Activated T-helper 1 cell treated with anti-CD3 and anti-CD28 coated beads, Interleukin-12 subunit alpha, Interleukin-12 subunit beta, Interleukin-2, Interleukin-4 antibody, amounts not matched to agents 30 ng/mL and 10 ng/mL and 1 ng/mL, durations not matched to agents 14 hours and 24 hours and 36 hours (primary cell): ENCODE data around the gene SPPL2A. TPM values are rescaled to one million over a fixed set of nuclear protein-coding genes. Genes with fewer than 3 reads are reported as not detected.

Source experiments
- DNase-seq: peaks from one replicate; pipeline ENCODE4 v3.0.0; 2021; ENCODE audit warnings: low spot score
- H3K27ac Mint-ChIP-seq: one replicate; pipeline ENCODE4 v1.8.0; 2021; ENCODE audit warnings: mild to moderate bottlenecking, mixed read lengths
- H3K27me3 Mint-ChIP-seq: one replicate; pipeline ENCODE4 v1.8.0; 2022; ENCODE audit warnings: mild to moderate bottlenecking, moderate library complexity, mixed read lengths; ENCODE audit not compliant: insufficient read depth
- H3K36me3 Mint-ChIP-seq: one replicate; pipeline ENCODE4 v1.8.0; 2021; ENCODE audit warnings: low read depth, mixed read lengths
- H3K4me1 Mint-ChIP-seq: one replicate; pipeline ENCODE4 v1.8.0; 2021; ENCODE audit warnings: low read depth, mixed read lengths
- H3K4me3 Mint-ChIP-seq: one replicate; pipeline ENCODE4 v1.8.0; 2021; ENCODE audit warnings: mild to moderate bottlenecking, moderate library complexity, mixed read lengths
- H3K9me3 Mint-ChIP-seq: one replicate; pipeline ENCODE4 v1.8.0; 2021; ENCODE audit warnings: mixed read lengths
- intact Hi-C: fragments of 100-400 bp; cut with micrococcal nuclease; formaldehyde crosslinking; loops from one replicate; pipeline ENCODE4 v1.15.1; 2024
- total RNA-seq: library from RNA; stranded (reverse); gene quantifications from 2 replicates; pipeline ENCODE4 v1.2.3, GENCODE V29; 2022

The SPPL2A gene
- total RNA-seq, 1 donor from 2014 or later: 103 TPM

GRCh38 chr15:50751394-50751793 lies 14.1 kb downstream of the SPPL2A start:
- no peak overlapping the region for H3K4me3 Mint-ChIP-seq
- H3K36me3 Mint-ChIP-seq: peaks cover 13% of the 10 kb centered on the region
- intact Hi-C loops: no loop called here
- H3K27ac Mint-ChIP-seq: no peak overlapping the region
- peaks cover 38% of the 10 kb centered on the region for H3K4me1 Mint-ChIP-seq
- no peaks in the 10 kb centered on the region for H3K27me3 Mint-ChIP-seq
- DNase-seq: no peak
- no peaks in the 10 kb centered on the region for H3K9me3 Mint-ChIP-seq

- peak overlapping the region; percentile 23 for H3K27ac Mint-ChIP-seq
- peaks cover 36% of the 10 kb centered on the region for H3K4me1 Mint-ChIP-seq
- no peak overlapping the region for H3K4me3 Mint-ChIP-seq
- peaks cover 14% of the 10 kb centered on the region for H3K36me3 Mint-ChIP-seq
- intact Hi-C loops: no loop called here
- no peak for DNase-seq
- H3K9me3 Mint-ChIP-seq: no peaks in the 10 kb centered on the region
- no peaks in the 10 kb centered on the region for H3K27me3 Mint-ChIP-seq
Observed at GRCh38 chr15:50750227-50750705, 15.2 kb downstream of the SPPL2A start.

DNA sequence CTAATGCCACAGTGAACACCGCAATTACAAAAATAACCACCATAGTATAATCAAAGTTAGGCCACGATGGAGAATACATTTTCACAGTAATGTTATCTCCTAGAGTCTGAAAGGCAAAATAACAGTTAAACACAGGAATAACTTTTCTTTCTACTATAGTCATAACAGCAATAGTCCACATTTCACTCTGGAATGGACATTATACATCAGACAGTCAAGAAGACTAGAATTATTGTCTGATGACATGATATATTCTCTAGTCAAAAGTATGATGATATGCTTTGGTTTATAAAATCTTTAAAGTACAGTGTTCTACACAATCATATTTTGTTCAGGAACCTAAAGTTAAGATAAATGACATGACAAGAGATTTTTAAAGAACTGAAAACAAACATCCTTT lies 18.0 kb downstream of the SPPL2A start:
- H3K27me3 Mint-ChIP-seq: no peaks in the 10 kb centered on the region
- H3K9me3 Mint-ChIP-seq: no peaks in the 10 kb centered on the region
- no peak for DNase-seq
- H3K4me3 Mint-ChIP-seq: no peak overlapping the region
- no peak overlapping the region for H3K27ac Mint-ChIP-seq
- intact Hi-C loops: no loop called here
- H3K36me3 Mint-ChIP-seq: peaks cover 12% of the 10 kb centered on the region
- H3K4me1 Mint-ChIP-seq: peaks cover 21% of the 10 kb centered on the region

GRCh38 chr15:50744601-50745000 lies 20.9 kb downstream of the SPPL2A start:
- Mint-ChIP-seq H3K4me1 (peaks cover 4% of the 10 kb centered on the region), H3K4me3 (no peak overlapping the region), H3K9me3 (no peaks in the 10 kb centered on the region), H3K36me3 (peaks cover 9% of the 10 kb centered on the region), H3K27ac (no peak overlapping the region), H3K27me3 (no peaks in the 10 kb centered on the region)
- no peak for DNase-seq
- intact Hi-C loops: no loop called here

GRCh38 chr15:50740955-50741354 lies 24.6 kb downstream of the SPPL2A start:
- DNase-seq: no peak
- no peak overlapping the region for H3K4me3 Mint-ChIP-seq
- intact Hi-C loops: no loop called here
- H3K4me1 Mint-ChIP-seq: no peaks in the 10 kb centered on the region
- H3K9me3 Mint-ChIP-seq: no peaks in the 10 kb centered on the region
- H3K36me3 Mint-ChIP-seq: peaks cover 11% of the 10 kb centered on the region
- no peak overlapping the region for H3K27ac Mint-ChIP-seq
- no peaks in the 10 kb centered on the region for H3K27me3 Mint-ChIP-seq

DNA sequence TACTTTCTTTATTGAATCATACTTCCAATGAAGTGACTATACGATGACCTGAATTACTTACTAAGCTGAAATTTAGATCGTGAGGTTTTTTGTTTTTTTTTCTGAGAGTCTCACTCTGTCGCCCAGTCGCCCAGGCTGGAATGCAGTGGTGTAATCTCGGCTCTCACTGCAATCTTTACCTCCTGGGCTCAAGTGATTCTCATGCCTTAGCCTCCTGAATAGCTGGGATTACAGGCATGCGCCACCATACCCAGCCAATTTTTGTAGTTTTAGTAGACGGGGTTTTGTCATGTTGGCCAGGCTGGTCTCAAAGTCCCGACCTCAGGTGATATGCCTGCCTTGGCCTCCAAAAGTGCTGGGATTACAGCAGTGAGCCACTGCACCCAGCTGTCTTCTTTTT lies 28.7 kb downstream of the SPPL2A start:
- intact Hi-C loops: no loop called here
- Mint-ChIP-seq H3K27ac (no peak overlapping the region), H3K4me3 (no peak overlapping the region), H3K4me1 (no peaks in the 10 kb centered on the region), H3K27me3 (no peaks in the 10 kb centered on the region), H3K36me3 (peaks cover 28% of the 10 kb centered on the region), H3K9me3 (peaks cover 4% of the 10 kb centered on the region)
- DNase-seq: no peak

DNA sequence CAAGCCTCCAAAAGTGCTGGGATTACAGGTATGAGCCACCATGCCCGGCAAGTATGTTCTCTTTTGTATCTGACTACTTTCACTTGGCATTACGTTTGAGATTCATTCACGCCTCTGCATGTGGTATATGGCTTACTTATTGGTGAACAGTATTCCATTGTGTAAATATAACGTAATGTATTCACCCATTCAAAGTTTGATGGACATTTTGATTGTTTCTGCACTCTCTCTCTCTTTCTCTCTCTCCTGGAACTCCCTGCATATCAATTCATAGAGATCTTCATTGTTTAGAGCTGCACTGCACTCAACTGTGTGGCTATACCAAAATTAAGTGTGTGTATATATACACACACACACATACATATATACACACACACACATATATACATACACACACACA lies 30.4 kb downstream of the SPPL2A start:
- peaks cover 4% of the 10 kb centered on the region for H3K9me3 Mint-ChIP-seq
- H3K4me1 Mint-ChIP-seq: no peaks in the 10 kb centered on the region
- intact Hi-C loops: no loop called here
- H3K36me3 Mint-ChIP-seq: peaks cover 28% of the 10 kb centered on the region
- DNase-seq: no peak
- no peak overlapping the region for H3K27ac Mint-ChIP-seq
- H3K27me3 Mint-ChIP-seq: no peaks in the 10 kb centered on the region
- H3K4me3 Mint-ChIP-seq: no peak overlapping the region

DNA sequence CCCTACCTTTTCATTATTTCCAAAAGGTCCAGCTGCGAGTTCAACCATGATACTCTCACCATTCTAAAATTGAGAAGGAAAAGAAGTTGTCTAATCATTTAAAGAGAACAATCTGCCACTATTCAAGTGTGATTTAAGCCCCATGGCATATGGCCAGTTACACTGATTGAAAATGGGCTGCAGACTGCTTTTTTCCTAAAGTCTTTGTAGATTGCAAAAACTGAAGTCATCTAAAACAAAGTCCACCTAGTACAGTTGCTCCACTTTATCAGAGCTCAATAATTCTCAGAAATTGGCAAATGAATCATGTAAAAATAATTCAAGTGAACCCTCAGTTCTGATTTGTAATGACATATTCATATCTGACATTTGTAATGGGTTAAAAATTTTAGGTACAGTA lies 39.2 kb downstream of the SPPL2A start:
- Mint-ChIP-seq H3K36me3 (peaks cover 28% of the 10 kb centered on the region), H3K9me3 (no peaks in the 10 kb centered on the region), H3K4me1 (no peaks in the 10 kb centered on the region), H3K27me3 (no peaks in the 10 kb centered on the region), H3K4me3 (no peak overlapping the region), H3K27ac (no peak overlapping the region)
- no peak for DNase-seq
- intact Hi-C loops: no loop called here

- Mint-ChIP-seq H3K36me3 (peaks cover 30% of the 10 kb centered on the region), H3K4me3 (no peak overlapping the region), H3K4me1 (peaks cover 7% of the 10 kb centered on the region), H3K9me3 (no peaks in the 10 kb centered on the region), H3K27ac (no peak overlapping the region), H3K27me3 (no peaks in the 10 kb centered on the region)
- intact Hi-C loops: no loop called here
- no peak for DNase-seq
Observed at GRCh38 chr15:50718700-50719125, 46.8 kb downstream of the SPPL2A start.

GRCh38 chr15:50712018-50712417 lies 53.5 kb downstream of the SPPL2A start:
- Mint-ChIP-seq H3K36me3 (peaks cover 9% of the 10 kb centered on the region), H3K4me3 (no peak overlapping the region), H3K27me3 (no peaks in the 10 kb centered on the region)

DNA sequence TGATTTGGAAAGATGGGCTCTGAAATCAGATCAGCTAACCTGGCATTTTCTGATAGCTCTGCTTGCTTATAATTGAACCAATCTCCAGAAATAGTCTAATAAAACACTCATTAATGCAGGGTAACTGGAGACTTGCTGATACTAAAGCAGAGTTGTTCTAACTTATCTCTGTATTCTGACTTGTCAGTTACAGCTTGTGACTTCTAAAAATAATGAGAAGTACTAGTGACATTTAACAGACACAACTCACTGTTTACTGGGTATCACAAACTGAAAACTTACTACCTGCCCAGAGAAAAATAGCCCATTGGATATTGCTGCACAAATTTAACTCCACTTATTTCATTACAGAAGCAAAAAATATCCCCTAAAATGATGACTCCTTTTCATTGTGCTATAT lies 54.9 kb downstream of the SPPL2A start:
- Mint-ChIP-seq H3K36me3 (peaks cover 6% of the 10 kb centered on the region), H3K4me1 (no peaks in the 10 kb centered on the region)
- intact Hi-C loops: no loop called here

More at GRCh38 chr15:50712018-50712417, 53.5 kb downstream of the SPPL2A start:
- no peaks in the 10 kb centered on the region for H3K9me3 Mint-ChIP-seq
- intact Hi-C loops: no loop called here
- DNase-seq: no peak
- H3K4me1 Mint-ChIP-seq: no peaks in the 10 kb centered on the region
- no peak overlapping the region for H3K27ac Mint-ChIP-seq

GRCh38 chr15:50707878-50708427 lies 57.6 kb downstream of the SPPL2A start:
- H3K4me1 Mint-ChIP-seq: no peaks in the 10 kb centered on the region
- no peak overlapping the region for H3K27ac Mint-ChIP-seq
- H3K27me3 Mint-ChIP-seq: no peaks in the 10 kb centered on the region
- intact Hi-C loops: no loop called here
- H3K4me3 Mint-ChIP-seq: no peak overlapping the region
- DNase-seq: no peak
- no peaks in the 10 kb centered on the region for H3K9me3 Mint-ChIP-seq
- peaks cover 6% of the 10 kb centered on the region for H3K36me3 Mint-ChIP-seq

More for the DNA sequence above, 54.9 kb downstream of the SPPL2A start:
- no peak for DNase-seq
- Mint-ChIP-seq H3K4me3 (no peak overlapping the region), H3K9me3 (no peaks in the 10 kb centered on the region), H3K27ac (no peak overlapping the region), H3K27me3 (no peaks in the 10 kb centered on the region)

DNA sequence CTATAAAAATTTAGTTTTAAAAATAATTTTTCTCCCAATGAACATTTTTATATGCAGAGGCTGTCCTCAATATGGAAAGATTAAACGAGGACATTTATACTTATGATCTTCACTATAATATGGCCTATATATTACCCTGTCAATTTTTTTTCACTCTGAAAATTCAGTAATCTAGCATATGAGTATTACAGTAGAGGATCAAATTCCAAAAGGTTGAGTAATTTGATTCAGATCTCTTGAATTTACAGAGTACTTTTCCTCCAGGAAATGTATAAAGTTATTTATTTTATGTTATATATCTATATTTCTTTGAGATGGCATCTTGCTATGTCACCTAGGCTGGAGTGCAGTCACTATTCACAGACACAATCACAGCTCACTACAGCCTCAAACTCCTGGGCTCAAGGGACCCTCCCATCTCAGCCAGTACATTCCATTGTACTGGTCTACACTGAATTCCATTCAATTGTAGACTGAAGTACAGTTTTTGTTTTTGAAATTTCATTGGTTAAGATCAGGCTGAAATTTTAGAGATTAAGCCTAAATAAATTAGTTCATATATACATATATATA lies 62.7 kb downstream of the SPPL2A start:
- no peak for DNase-seq
- Mint-ChIP-seq H3K27me3 (no peaks in the 10 kb centered on the region), H3K4me1 (no peaks in the 10 kb centered on the region), H3K9me3 (no peaks in the 10 kb centered on the region), H3K27ac (no peak overlapping the region), H3K4me3 (no peak overlapping the region), H3K36me3 (peaks cover 14% of the 10 kb centered on the region)
- intact Hi-C loops: no loop called here

DNA sequence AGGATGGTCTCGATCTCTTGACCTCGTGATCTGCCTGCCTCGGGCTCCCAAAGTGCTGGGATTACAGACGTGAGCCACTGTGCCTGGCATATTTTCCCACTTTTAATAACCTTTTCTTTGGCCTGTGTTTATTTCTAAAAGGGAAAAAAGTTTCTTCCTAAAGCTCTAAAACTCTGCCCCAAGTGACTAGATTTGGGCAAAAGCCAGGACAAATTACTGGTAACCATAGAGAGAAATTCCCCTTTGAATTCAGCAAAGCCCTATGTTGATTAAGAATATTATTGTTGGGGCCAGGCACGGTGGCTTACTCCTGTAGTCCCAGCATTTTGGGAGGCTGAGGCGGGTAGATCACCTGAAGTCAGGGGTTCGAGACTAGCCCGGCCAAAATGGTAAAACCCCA lies 67.4 kb downstream of the SPPL2A start:
- intact Hi-C loops: no loop called here
- no peak for DNase-seq
- Mint-ChIP-seq H3K4me1 (no peaks in the 10 kb centered on the region), H3K27ac (no peak overlapping the region), H3K27me3 (no peaks in the 10 kb centered on the region), H3K4me3 (no peak overlapping the region), H3K9me3 (no peaks in the 10 kb centered on the region), H3K36me3 (peaks cover 12% of the 10 kb centered on the region)
